Endothelial cell of umbilical vein (primary cell): ENCODE measurements around the gene COPE. TPM values are rescaled to one million over a fixed set of nuclear protein-coding genes. Genes with fewer than 3 reads are reported as not detected.
"Not testable (repeated sequence)": the region's sequence is repeated elsewhere in the genome, so short reads cannot be mapped to it uniquely, and the experiment has no call there.

ENCODE experiments used
- BruUV-seq: library from RNA; stranded (reverse); fragments of 400-500 nt; replicated peaks from 2 replicates; lab custom pipeline; 2021; lab: Mats Ljungman, UMichigan
- CTCF ChIA-PET: fragments of 300-600, 350-600 bp; sonication (Branson Sonifier 250); formaldehyde crosslinking; loops from one replicate; lab custom pipeline; 2021; ENCODE audit warnings: antibody characterized with exemption, inconsistent platforms; lab: Charles Lee
- POLR2A ChIA-PET: fragments of 300-600, 350-600 bp; sonication (Branson Sonifier 250); formaldehyde crosslinking; loops from one replicate; lab custom pipeline; 2021; ENCODE audit warnings: antibody characterized with exemption, inconsistent platforms; lab: Charles Lee
- DNase-seq: peaks from one replicate; pipeline ENCODE4 v3.0.0-alpha.2; 2011; ENCODE audit warnings: low read depth, low spot score
- FAIRE-seq: peaks from 2 replicates; lab custom pipeline; 2011; peaks lifted over from hg19 to GRCh38; lab: Jason Lieb, UNC
- H2AFZ ChIP-seq: 2 replicates; pipeline ENCODE4 v1.6.0; 2012; ENCODE audit warnings: low read depth, low read length, control low read depth, inconsistent platforms
- H3K27ac ChIP-seq: 2 replicates; pipeline ENCODE4 v1.5.1; 2011; ENCODE audit warnings: low read depth, mild to moderate bottlenecking, control low read depth, low read length, moderate library complexity; ENCODE audit not compliant: insufficient read depth
- H3K27me3 ChIP-seq, 2 experiments: 2 replicates each; pipeline versions ENCODE4 v1.6.0 to v1.6.1; 2011; ENCODE audit warnings: low read length in 2 of 2, mixed read lengths in 1 of 2; ENCODE audit not compliant: control insufficient read depth in 2 of 2, insufficient read depth in 2 of 2
- H3K36me3 ChIP-seq, 2 experiments: 2 replicates in 1 of 2; 3 replicates in 1 of 2; pipeline ENCODE4 v1.5.1; 2011; ENCODE audit warnings: low read length in 2 of 2, mild to moderate bottlenecking in 1 of 2, moderate library complexity in 1 of 2; ENCODE audit not compliant: control insufficient read depth in 2 of 2, insufficient read depth in 2 of 2; ENCODE audit errors: extremely low read depth in 1 of 2
- H3K4me1 ChIP-seq: 3 replicates; pipeline ENCODE4 v1.5.1; 2011; ENCODE audit warnings: mild to moderate bottlenecking, low read length; ENCODE audit not compliant: control insufficient read depth, insufficient read depth; ENCODE audit errors: extremely low read depth
- H3K4me2 ChIP-seq: 2 replicates; pipeline ENCODE4 v1.6.1; 2011; ENCODE audit warnings: low read length, control low read depth, mixed read lengths; ENCODE audit not compliant: insufficient read depth
- H3K4me3 ChIP-seq, 3 experiments: fragments of 200-600 bp in 1 of 3; sonication (generic), shearing (Covaris generic) in 1 of 3; replicated peaks in 1 of 3; 2 replicates each; pipeline ENCODE4 v1.5.1; 2011 to 2016; ENCODE audit warnings: control low read depth in 3 of 3, low read length in 3 of 3, mild to moderate bottlenecking in 2 of 3, inconsistent platforms in 1 of 3, low read depth in 1 of 3, moderate library complexity in 1 of 3; ENCODE audit not compliant: insufficient read depth in 1 of 3
- H3K79me2 ChIP-seq: 2 replicates; pipeline ENCODE4 v1.6.0; 2012; ENCODE audit warnings: low read length, inconsistent platforms; ENCODE audit not compliant: control insufficient read depth, insufficient read depth
- H3K9ac ChIP-seq: replicated peaks from 2 replicates; pipeline ENCODE3; 2011; ENCODE audit warnings: low read length, control low read depth; ENCODE audit not compliant: insufficient read depth; ENCODE audit errors: extremely low read depth
- H3K9me1 ChIP-seq: replicated peaks from 3 replicates; pipeline ENCODE4 v1.6.0; 2011; ENCODE audit warnings: mild to moderate bottlenecking, low read length; ENCODE audit not compliant: control insufficient read depth, insufficient read depth; ENCODE audit errors: extremely low read depth
- H3K9me3 ChIP-seq: replicated peaks from 2 replicates; pipeline ENCODE4 v1.5.1; 2012; ENCODE audit warnings: low read length, inconsistent platforms; ENCODE audit not compliant: control insufficient read depth, insufficient read depth
- H4K20me1 ChIP-seq: replicated peaks from 2 replicates; pipeline ENCODE3; 2011; ENCODE audit warnings: mild to moderate bottlenecking, low read length; ENCODE audit not compliant: control insufficient read depth, insufficient read depth; ENCODE audit errors: extremely low read depth
- FOS ChIP-seq: IDR thresholded peaks from 2 replicates; pipeline ENCODE4 v1.6.1; 2011; ENCODE audit warnings: mild to moderate bottlenecking, low read length, moderate library complexity, borderline replicate concordance; ENCODE audit not compliant: insufficient read depth
- JUN ChIP-seq: IDR thresholded peaks from 2 replicates; pipeline ENCODE4 v1.6.1; 2011; ENCODE audit warnings: borderline replicate concordance, low read depth; ENCODE audit not compliant: insufficient read length, insufficient read depth
- POLR2A ChIP-seq: IDR thresholded peaks from 2 replicates; pipeline ENCODE4 v1.6.1; 2012; ENCODE audit warnings: low read depth, mild to moderate bottlenecking, control low read depth, low read length
- POLR2AphosphoS5 ChIP-seq: IDR thresholded peaks from 2 replicates; pipeline ENCODE4 v1.6.1; 2012; ENCODE audit warnings: low read depth, mild to moderate bottlenecking, control low read depth, low read length, moderate library complexity; ENCODE audit not compliant: insufficient read depth
- dilution Hi-C: fragments of 300-500 bp; cut with MboI; formaldehyde crosslinking; loops from one replicate; pipeline ENCODE4 v1.15.0; 2019; ENCODE audit warnings: low sequenced_read_pairs; ENCODE audit not compliant: extremely low pct_ligation_motif_present
- intact Hi-C: fragments of 100-400 bp; cut with micrococcal nuclease; formaldehyde crosslinking; loops from one replicate; pipeline ENCODE4 v1.10.0; 2022
- polyA plus RNA-seq, 4 experiments: library from polyadenylated mRNA; depleted of rRNA in 3 of 4; stranded (reverse) in 3 of 4; unstranded in 1 of 4; fragments of >200 nt; gene quantifications; 2 replicates each; pipeline versions ENCODE4 v1.2.1 to v1.2.3, GENCODE V29; 2011 to 2012; ENCODE audit warnings: missing spikeins in 1 of 4
- total RNA-seq: library from RNA; stranded (reverse); gene quantifications from 2 replicates; pipeline ENCODE4 v1.2.3, GENCODE V29; 2021

COPE gene
- total and polyA plus RNA-seq, 2 donors (not counting 3 experiments of a cell fraction or from before 2014, with no cell fraction given) = 252 to 407 TPM

GRCh38 chr19:18903156-18904037 is 15.8 kb downstream of the COPE start:
- intact Hi-C loops (no loop called here), dilution Hi-C loops (no loop called here)
- H3K36me3 ChIP-seq = peaks cover 4 to 46% of the 10 kb centered on the region in 2 experiments
- no peak overlapping the region for H3K27ac ChIP-seq
- TF ChIP-seq FOS (no peak), JUN (no peak), POLR2A (no peak), POLR2AphosphoS5 (peak; percentile 20)
- no peak overlapping the region for H3K9ac ChIP-seq
- H3K27me3 ChIP-seq = no peaks in the 10 kb centered on the region
- no peak overlapping the region for H2AFZ ChIP-seq
- no peaks in the 10 kb centered on the region for H3K9me1 ChIP-seq
- FAIRE-seq (no peak), DNase-seq (no peak)
- POLR2A ChIA-PET = interaction anchor here (0.7 kb wide), 1 partner anchor 41 kb away, joined by 3 read pairs; no protein-coding TSS in a partner anchor
- no peaks in the 10 kb centered on the region for H3K4me1 ChIP-seq
- CTCF ChIA-PET = interaction anchor here (1.3 kb wide), 1 partner anchor 46 kb away, joined by 3 read pairs; no protein-coding TSS in a partner anchor
- no peaks in the 10 kb centered on the region for H4K20me1 ChIP-seq
- H3K4me3 ChIP-seq = no peak overlapping the region
- H3K9me3 ChIP-seq = no peaks in the 10 kb centered on the region
- no peaks in the 10 kb centered on the region for H3K79me2 ChIP-seq
- BruUV-seq = no TSS peak
- H3K4me2 ChIP-seq = no peak overlapping the region

DNA sequence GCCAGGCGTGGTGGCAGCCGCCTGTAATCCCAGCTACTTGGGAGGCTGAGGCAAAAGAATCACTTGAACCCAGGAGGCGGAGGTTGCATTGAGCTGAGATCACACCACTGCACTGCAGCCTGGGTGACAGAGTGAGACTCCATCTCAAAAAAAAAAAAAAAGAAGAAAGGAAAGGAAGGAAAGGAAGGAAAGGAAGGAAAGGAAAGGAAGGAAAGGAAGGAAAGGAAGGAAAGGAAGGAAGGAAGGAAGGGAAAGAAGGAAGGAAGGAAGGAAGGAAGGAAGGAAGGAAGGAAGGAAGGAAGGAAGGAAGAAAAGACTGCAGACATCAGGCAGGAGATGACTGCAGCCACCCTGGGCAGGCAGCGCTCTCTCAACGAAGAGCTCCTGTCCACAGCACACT is 16.7 kb downstream of the COPE start:
- H3K36me3 ChIP-seq = peaks cover under 1 to 42% of the 10 kb centered on the region in 2 experiments
- H3K9me3 ChIP-seq, H3K4me1 ChIP-seq, BruUV-seq, H3K27me3 ChIP-seq, DNase-seq, H3K4me2 ChIP-seq, intact Hi-C loops, H2AFZ ChIP-seq, H4K20me1 ChIP-seq, FAIRE-seq, H3K27ac ChIP-seq, H3K9ac ChIP-seq, CTCF ChIA-PET, H3K9me1 ChIP-seq, H3K4me3 ChIP-seq, H3K79me2 ChIP-seq, dilution Hi-C loops: not testable (repeated sequence)
- POLR2A ChIA-PET = interaction anchor here (0.7 kb wide), 1 partner anchor 42 kb away, joined by 3 read pairs; no protein-coding TSS in a partner anchor
